ENCODE results near the gene SERHL2. TPM values are rescaled to one million over a fixed set of nuclear protein-coding genes. Genes with fewer than 3 reads are reported as not detected.
"Not testable (repeated sequence)": the region's sequence is repeated elsewhere in the genome, so short reads cannot be mapped to it uniquely, and the experiment has no call there.

The SERHL2 gene
- polyA plus RNA-seq, 1 donor (not counting 4 experiments of a cell fraction or from before 2014, with no cell fraction given) = 2.5 TPM

DNA sequence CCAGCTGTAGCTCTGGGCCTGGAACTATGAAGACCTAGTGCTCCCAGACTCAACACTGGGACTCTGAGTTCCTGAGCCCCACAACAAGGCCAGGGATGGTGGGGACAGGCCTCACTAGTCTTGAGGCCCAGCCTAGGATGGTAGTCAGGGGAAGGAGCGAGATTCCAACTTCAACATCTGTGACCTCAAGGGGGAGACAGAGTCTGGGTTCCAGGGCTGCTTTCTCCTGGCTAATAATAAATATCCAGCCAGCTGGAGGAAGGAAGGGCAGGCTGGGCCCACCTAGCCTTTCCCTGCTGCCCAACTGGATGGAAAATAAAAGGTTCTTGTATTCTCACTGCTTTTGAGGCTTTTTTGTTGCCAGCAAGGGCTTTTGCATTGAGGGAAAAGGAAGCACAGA lies 20.3 kb downstream of the SERHL2 start:
- FAIRE-seq = peak; percentile 32
- dilution Hi-C loops (cut with MboI; ENCODE audit: extremely low pct_ligation_motif_present, low sequenced_read_pairs) = not testable (repeated sequence)

GRCh38 chr22:42574468-42574867 lies 20.7 kb downstream of the SERHL2 start:
- H3K27ac ChIP-seq (ENCODE audit: control insufficient read depth, insufficient read depth, low read length); H3K4me2 ChIP-seq (ENCODE audit: control insufficient read depth, extremely low read depth, insufficient read depth, low read depth, low read length); dilution Hi-C loops (cut with MboI; ENCODE audit: extremely low pct_ligation_motif_present, low sequenced_read_pairs); FAIRE-seq; H3K27me3 ChIP-seq (ENCODE audit: control insufficient read depth, extremely low read depth, insufficient read depth, low read length); H3K9me1 ChIP-seq (ENCODE audit: control insufficient read depth, extremely low read depth, insufficient read depth, low read length); H3K4me3 ChIP-seq (ENCODE audit: control insufficient read depth in 2 of 3, extremely low read depth in 1 of 3, insufficient read depth in 2 of 3, low read depth in 1 of 3, low read length in 3 of 3); H4K20me1 ChIP-seq (ENCODE audit: control insufficient read depth, extremely low read depth, insufficient read depth, low read length); H2AFZ ChIP-seq (ENCODE audit: control insufficient read depth, low read length); DNase-seq (ENCODE audit: low read depth, low spot score); H3K79me2 ChIP-seq (ENCODE audit: control insufficient read depth, insufficient read depth, low read length); H3K9ac ChIP-seq (ENCODE audit: control insufficient read depth, extremely low read depth, insufficient read depth, low read length); H3K4me1 ChIP-seq (ENCODE audit: control insufficient read depth, extremely low read depth, insufficient read depth, low read length); H3K9me3 ChIP-seq (ENCODE audit: control insufficient read depth, low read depth, low read length): not testable (repeated sequence)
- H3K36me3 ChIP-seq (ENCODE audit: control insufficient read depth in 2 of 2, extremely low read depth in 1 of 2, insufficient read depth in 2 of 2, low read length in 2 of 2) = peaks cover 5 to 13% of the 10 kb centered on the region in 2 experiments

More for the DNA sequence above, 20.3 kb downstream of the SERHL2 start:
- not testable (repeated sequence) for H3K9ac ChIP-seq (ENCODE audit: control insufficient read depth, extremely low read depth, insufficient read depth, low read length); H2AFZ ChIP-seq (ENCODE audit: control insufficient read depth, low read length); H3K27me3 ChIP-seq (ENCODE audit: control insufficient read depth, extremely low read depth, insufficient read depth, low read length); H3K4me1 ChIP-seq (ENCODE audit: control insufficient read depth, extremely low read depth, insufficient read depth, low read length); H3K9me1 ChIP-seq (ENCODE audit: control insufficient read depth, extremely low read depth, insufficient read depth, low read length); H4K20me1 ChIP-seq (ENCODE audit: control insufficient read depth, extremely low read depth, insufficient read depth, low read length); H3K79me2 ChIP-seq (ENCODE audit: control insufficient read depth, insufficient read depth, low read length); H3K27ac ChIP-seq (ENCODE audit: control insufficient read depth, insufficient read depth, low read length); H3K4me3 ChIP-seq (ENCODE audit: control insufficient read depth in 2 of 3, extremely low read depth in 1 of 3, insufficient read depth in 2 of 3, low read depth in 1 of 3, low read length in 3 of 3); H3K9me3 ChIP-seq (ENCODE audit: control insufficient read depth, low read depth, low read length); H3K4me2 ChIP-seq (ENCODE audit: control insufficient read depth, extremely low read depth, insufficient read depth, low read depth, low read length); DNase-seq (ENCODE audit: low read depth, low spot score)
- peaks cover 5 to 13% of the 10 kb centered on the region in 2 experiments for H3K36me3 ChIP-seq (ENCODE audit: control insufficient read depth in 2 of 2, extremely low read depth in 1 of 2, insufficient read depth in 2 of 2, low read length in 2 of 2)

DNA sequence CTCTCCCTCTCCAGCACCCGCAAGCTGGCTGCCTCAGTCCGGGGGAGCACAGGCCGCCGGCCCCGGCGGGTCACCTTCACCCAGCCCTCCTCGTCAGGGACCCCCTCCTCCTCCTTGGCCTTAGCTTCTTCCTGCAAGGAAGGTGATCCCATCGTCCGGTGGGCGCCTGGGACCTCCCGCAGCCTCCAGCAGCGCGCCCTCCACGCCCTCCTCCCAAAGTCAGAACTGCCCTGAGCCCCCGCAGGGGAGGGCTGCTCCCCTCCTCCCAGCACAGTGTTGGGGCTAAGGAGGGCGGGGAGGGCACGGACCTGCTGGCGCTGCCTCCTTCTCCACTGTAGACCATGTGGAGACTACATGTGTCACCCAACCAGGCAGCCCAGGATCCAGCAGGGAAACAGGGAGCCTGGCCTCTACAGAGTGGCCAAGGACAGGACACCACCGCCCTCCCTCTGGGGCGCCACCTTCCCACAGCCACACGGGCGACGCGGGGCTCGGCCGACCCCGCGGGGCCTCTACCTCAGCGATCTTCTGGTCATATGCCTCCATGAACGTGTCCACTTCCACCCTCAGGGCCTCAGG lies 22.3 kb downstream of the SERHL2 start:
- H3K4me1 ChIP-seq (ENCODE audit: control insufficient read depth, extremely low read depth, insufficient read depth, low read length); H3K4me2 ChIP-seq (ENCODE audit: control insufficient read depth, extremely low read depth, insufficient read depth, low read depth, low read length); dilution Hi-C loops (cut with MboI; ENCODE audit: extremely low pct_ligation_motif_present, low sequenced_read_pairs); H3K4me3 ChIP-seq (ENCODE audit: control insufficient read depth in 2 of 3, extremely low read depth in 1 of 3, insufficient read depth in 2 of 3, low read depth in 1 of 3, low read length in 3 of 3); DNase-seq (ENCODE audit: low read depth, low spot score); H3K9me1 ChIP-seq (ENCODE audit: control insufficient read depth, extremely low read depth, insufficient read depth, low read length); H3K27ac ChIP-seq (ENCODE audit: control insufficient read depth, insufficient read depth, low read length); H3K9me3 ChIP-seq (ENCODE audit: control insufficient read depth, low read depth, low read length); H4K20me1 ChIP-seq (ENCODE audit: control insufficient read depth, extremely low read depth, insufficient read depth, low read length); H3K79me2 ChIP-seq (ENCODE audit: control insufficient read depth, insufficient read depth, low read length); H3K9ac ChIP-seq (ENCODE audit: control insufficient read depth, extremely low read depth, insufficient read depth, low read length); H2AFZ ChIP-seq (ENCODE audit: control insufficient read depth, low read length); H3K27me3 ChIP-seq (ENCODE audit: control insufficient read depth, extremely low read depth, insufficient read depth, low read length); FAIRE-seq: not testable (repeated sequence)
- peaks cover 5 to 17% of the 10 kb centered on the region in 2 experiments for H3K36me3 ChIP-seq (ENCODE audit: control insufficient read depth in 2 of 2, extremely low read depth in 1 of 2, insufficient read depth in 2 of 2, low read length in 2 of 2)

DNA sequence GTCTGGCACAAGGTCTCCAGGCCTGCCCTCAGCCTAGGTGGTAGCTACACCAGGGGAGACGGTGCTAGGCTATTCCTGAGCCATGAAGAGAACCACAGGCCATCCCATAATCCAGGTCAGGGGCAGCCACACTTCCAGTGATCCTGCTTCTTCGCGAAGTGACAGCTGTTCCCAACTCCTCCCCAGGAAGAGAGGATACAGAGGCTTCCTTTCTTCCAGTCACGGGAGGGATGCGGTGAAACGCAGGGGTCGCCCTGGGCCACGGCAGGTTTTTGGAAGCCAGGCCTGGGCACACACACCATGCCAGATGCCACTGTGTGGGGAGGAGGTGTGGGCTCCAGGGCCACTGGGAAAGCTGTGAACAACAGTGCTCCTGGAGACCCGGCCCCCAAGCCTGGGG lies 23.4 kb downstream of the SERHL2 start:
- H3K4me2 ChIP-seq (ENCODE audit: control insufficient read depth, extremely low read depth, insufficient read depth, low read depth, low read length); H3K27me3 ChIP-seq (ENCODE audit: control insufficient read depth, extremely low read depth, insufficient read depth, low read length); dilution Hi-C loops (cut with MboI; ENCODE audit: extremely low pct_ligation_motif_present, low sequenced_read_pairs); H4K20me1 ChIP-seq (ENCODE audit: control insufficient read depth, extremely low read depth, insufficient read depth, low read length); H2AFZ ChIP-seq (ENCODE audit: control insufficient read depth, low read length); H3K9me3 ChIP-seq (ENCODE audit: control insufficient read depth, low read depth, low read length); H3K27ac ChIP-seq (ENCODE audit: control insufficient read depth, insufficient read depth, low read length); DNase-seq (ENCODE audit: low read depth, low spot score); H3K4me3 ChIP-seq (ENCODE audit: control insufficient read depth in 2 of 3, extremely low read depth in 1 of 3, insufficient read depth in 2 of 3, low read depth in 1 of 3, low read length in 3 of 3); H3K9me1 ChIP-seq (ENCODE audit: control insufficient read depth, extremely low read depth, insufficient read depth, low read length); H3K9ac ChIP-seq (ENCODE audit: control insufficient read depth, extremely low read depth, insufficient read depth, low read length); FAIRE-seq; H3K4me1 ChIP-seq (ENCODE audit: control insufficient read depth, extremely low read depth, insufficient read depth, low read length): not testable (repeated sequence)
- Histone ChIP-seq H3K36me3 (ENCODE audit: control insufficient read depth in 2 of 2, extremely low read depth in 1 of 2, insufficient read depth in 2 of 2, low read length in 2 of 2) (peaks cover 5 to 16% of the 10 kb centered on the region in 2 experiments), H3K79me2 (ENCODE audit: control insufficient read depth, insufficient read depth, low read length) (peaks cover 12% of the 10 kb centered on the region)

All from keratinocyte (primary cell).